Rectal smooth muscle tissue (tissue), 1 donor: Measurements from ENCODE around the gene RCOR2.
"Not testable (repeated sequence)": the region's sequence is repeated elsewhere in the genome, so short reads cannot be mapped to it uniquely, and the experiment has no call there.

Experiments used
- H3K27ac ChIP-seq: one replicate; pipeline ENCODE4 v1.7.0; 2013; ENCODE audit warnings: low read depth, low read length, inconsistent platforms
- H3K27me3 ChIP-seq: one replicate; pipeline ENCODE4 v1.7.0; 2013; ENCODE audit warnings: low read length; ENCODE audit not compliant: control insufficient read depth, insufficient read depth
- H3K36me3 ChIP-seq: one replicate; pipeline ENCODE4 v1.7.0; 2013; ENCODE audit warnings: low read length; ENCODE audit not compliant: control insufficient read depth, insufficient read depth
- H3K4me1 ChIP-seq: one replicate; pipeline ENCODE4 v1.7.0; 2013; ENCODE audit warnings: low read length; ENCODE audit not compliant: control insufficient read depth, insufficient read depth
- H3K4me3 ChIP-seq: one replicate; pipeline ENCODE4 v1.7.0; 2013; ENCODE audit warnings: low read length
- H3K9ac ChIP-seq: one replicate; pipeline ENCODE4 v1.7.0; 2013; ENCODE audit warnings: low read length

Gene RCOR2

DNA sequence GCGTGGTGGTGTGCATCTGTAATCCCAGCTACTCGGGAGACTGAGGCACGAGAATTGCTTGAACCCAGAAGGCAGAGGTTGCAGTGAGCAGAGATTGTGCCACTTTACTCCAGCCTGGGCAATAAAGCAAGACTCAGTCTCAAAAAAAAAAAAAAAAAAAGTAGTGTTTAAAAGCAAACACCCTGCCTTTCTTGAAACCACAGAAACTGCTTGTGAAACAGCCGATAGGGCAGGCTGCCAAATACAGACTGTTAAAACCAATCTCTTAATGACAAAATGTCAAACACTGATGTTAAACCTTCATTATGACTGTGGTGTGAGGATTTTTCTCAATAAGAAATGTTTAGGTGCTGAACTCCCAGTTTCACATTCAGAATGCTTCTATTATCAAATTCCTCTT, 50.8 kb downstream of the RCOR2 start:
- Histone ChIP-seq H3K27ac (no peak overlapping the region), H3K27me3 (no peaks in the 10 kb centered on the region), H3K4me3 (no peak overlapping the region), H3K9ac (no peak overlapping the region), H3K4me1 (peaks cover 4% of the 10 kb centered on the region), H3K36me3 (peaks cover 4% of the 10 kb centered on the region)

DNA sequence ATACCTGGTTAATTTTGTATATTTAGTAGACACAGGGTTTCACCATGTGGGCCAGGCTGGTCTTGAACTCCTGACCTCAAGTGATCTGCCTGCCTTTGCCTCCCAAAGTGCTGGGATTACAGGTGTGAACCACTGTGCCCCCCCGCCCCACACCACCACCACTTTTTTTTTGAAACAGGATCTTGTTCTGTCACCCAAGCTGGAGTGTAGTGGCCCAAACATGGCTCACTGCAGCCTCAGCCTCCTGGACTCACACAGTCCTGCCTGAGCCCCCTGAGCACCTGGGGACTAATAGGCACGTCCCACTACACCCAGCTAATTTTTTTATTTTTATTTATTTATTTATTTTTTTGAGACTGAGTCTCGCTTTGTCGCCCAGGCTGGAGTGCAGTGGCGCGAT, 53.3 kb downstream of the RCOR2 start:
- H3K9ac ChIP-seq, H3K4me1 ChIP-seq, H3K27me3 ChIP-seq, H3K4me3 ChIP-seq, H3K27ac ChIP-seq, H3K36me3 ChIP-seq: not testable (repeated sequence)

DNA sequence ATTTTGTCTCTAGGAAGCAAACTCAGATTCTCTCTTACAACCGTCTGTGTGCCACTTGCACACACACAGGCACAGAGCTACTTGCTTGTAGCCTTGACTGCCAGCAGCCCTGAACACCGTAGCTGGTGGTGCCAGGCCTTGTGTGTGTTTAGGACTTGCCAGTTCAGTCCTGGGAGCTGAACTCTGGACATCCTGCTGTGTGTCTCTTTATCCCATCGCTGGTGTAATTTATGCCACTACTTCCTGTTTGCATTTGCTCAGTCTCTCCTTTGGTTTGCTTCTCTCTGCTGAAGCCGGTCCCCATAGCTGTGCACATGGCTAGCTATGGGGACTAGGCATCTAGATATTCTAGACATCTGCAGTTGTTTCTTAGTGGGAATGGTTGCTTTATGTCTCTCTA, 54.0 kb downstream of the RCOR2 start:
- H3K4me3 ChIP-seq, result no peak overlapping the region
- peaks cover 4% of the 10 kb centered on the region for H3K36me3 ChIP-seq
- no peak overlapping the region for H3K9ac ChIP-seq
- H3K27ac ChIP-seq, result no peak overlapping the region
- H3K27me3 ChIP-seq, result no peaks in the 10 kb centered on the region
- H3K4me1 ChIP-seq, result no peaks in the 10 kb centered on the region
